ENCODE results near the gene ITIH4. TPM values are rescaled to one million over a fixed set of nuclear protein-coding genes. Genes with fewer than 3 reads are reported as not detected.

The ITIH4 gene
- total RNA-seq, 1 experiment from 2014 or later, result 1.7 TPM

DNA sequence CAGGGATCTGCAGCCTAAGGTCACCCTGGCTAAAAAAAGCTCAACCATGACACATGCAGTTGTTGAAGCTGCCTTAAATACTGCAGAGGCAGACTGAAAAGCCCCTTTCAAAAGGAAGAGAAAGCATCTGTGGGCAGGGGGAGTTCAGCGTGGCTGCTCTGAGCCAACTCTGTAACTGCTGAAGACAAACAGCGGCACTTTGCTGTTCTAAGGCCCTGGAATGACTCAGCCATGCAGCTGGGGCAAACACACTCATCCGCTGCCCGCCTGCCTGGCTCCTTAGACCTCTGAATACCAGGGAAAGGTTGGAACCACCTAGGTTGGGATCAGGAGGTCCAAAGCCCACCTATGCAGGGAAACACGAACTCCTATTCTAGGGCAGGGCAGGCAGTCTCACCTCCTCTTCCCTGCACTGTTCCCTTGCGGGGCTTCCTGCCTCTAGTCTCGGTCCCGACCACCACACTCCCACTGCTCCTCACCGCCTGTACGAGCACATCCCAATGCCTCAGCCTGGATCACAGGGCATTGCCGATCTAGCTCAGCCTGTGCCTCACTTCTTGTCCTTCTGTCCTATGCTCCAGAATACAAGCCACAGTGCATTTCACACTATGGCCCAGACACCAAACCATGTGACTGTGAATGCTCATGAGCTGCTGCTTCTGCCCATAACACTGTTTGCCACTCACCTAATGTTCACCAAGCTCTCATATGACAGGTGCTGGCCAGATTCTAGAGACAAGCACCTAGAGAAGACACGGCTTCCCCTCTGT, 10.9 kb upstream of the ITIH4 start:
- DNase-seq (ENCODE audit: low spot score), result no peak
- Histone ChIP-seq H3K4me1 (ENCODE audit: insufficient read depth, low read length, poor library complexity, severe bottlenecking) (no peaks in the 10 kb centered on the region), H3K36me3 (ENCODE audit: insufficient read depth, low read length, poor library complexity, severe bottlenecking) (no peaks in the 10 kb centered on the region), H3K4me3 (ENCODE audit: low read depth, low read length, poor library complexity, severe bottlenecking) (no peak overlapping the region), H3K27me3 (replicated peaks; ENCODE audit: insufficient read depth, low read depth, low read length, poor library complexity) (no peaks in the 10 kb centered on the region), H3K9me3 (ENCODE audit: low read depth, low read length, poor library complexity, severe bottlenecking) (no peaks in the 10 kb centered on the region), H3K27ac (ENCODE audit: low read depth, low read length, poor library complexity, severe bottlenecking) (no peak overlapping the region)
- intact Hi-C loops (cut with micrococcal nuclease; ENCODE audit: unreplicated experiment), result no loop called here
- TF ChIP-seq, protein P1, sequence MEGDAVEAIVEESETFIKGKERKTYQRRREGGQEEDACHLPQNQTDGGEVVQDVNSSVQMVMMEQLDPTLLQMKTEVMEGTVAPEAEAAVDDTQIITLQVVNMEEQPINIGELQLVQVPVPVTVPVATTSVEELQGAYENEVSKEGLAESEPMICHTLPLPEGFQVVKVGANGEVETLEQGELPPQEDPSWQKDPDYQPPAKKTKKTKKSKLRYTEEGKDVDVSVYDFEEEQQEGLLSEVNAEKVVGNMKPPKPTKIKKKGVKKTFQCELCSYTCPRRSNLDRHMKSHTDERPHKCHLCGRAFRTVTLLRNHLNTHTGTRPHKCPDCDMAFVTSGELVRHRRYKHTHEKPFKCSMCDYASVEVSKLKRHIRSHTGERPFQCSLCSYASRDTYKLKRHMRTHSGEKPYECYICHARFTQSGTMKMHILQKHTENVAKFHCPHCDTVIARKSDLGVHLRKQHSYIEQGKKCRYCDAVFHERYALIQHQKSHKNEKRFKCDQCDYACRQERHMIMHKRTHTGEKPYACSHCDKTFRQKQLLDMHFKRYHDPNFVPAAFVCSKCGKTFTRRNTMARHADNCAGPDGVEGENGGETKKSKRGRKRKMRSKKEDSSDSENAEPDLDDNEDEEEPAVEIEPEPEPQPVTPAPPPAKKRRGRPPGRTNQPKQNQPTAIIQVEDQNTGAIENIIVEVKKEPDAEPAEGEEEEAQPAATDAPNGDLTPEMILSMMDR (conservative IDR thresholded peaks at IDR 0.05; ENCODE audit: low read depth, low read length), result no peak
- TF ChIP-seq EZH2 (IDR thresholded peaks at IDR 0.05; ENCODE audit: borderline replicate concordance, low read depth, low read length, poor library complexity, severe bottlenecking), result no peak
- POLR2A ChIA-PET (ENCODE audit: low non-redundant PET), result no interaction called here
- no TSS peak for BruUV-seq (replicated peaks)
- CTCF ChIA-PET, result no interaction called here

DNA sequence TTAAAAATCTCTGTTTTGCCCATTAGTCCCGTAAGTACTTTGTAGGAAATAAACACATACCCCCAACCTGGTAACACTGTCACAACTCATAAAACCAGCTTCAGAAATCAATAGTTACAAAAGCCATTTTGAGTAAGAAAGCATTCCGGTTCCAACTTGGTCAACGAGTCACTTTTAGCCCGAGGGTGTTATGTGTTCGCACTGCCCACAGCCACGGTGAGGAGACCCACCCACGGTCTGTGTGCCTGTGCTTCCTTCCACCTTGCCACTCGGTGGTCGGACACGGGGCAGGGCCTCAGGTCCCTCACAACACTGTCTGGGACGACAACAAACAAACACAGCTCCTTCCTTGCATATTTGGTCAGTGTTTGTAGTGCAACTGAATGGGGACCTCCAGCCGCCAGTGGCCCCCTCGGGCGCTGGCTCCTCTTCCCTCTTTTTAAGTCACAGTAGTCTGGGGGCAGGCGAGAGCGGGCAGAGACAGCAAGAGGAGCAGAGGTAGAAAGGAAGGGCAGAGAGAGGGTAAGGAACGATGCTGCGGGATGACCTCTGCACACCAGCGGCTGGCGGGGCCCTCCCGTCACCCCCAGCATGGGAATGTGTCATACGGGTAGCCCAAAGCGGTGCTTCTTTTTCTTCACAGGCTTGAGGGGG, 9.5 kb upstream of the ITIH4 start:
- no peak overlapping the region for H3K4me3 ChIP-seq (ENCODE audit: low read depth, low read length, poor library complexity, severe bottlenecking)
- no peaks in the 10 kb centered on the region for H3K4me1 ChIP-seq (ENCODE audit: insufficient read depth, low read length, poor library complexity, severe bottlenecking)
- no peaks in the 10 kb centered on the region for H3K36me3 ChIP-seq (ENCODE audit: insufficient read depth, low read length, poor library complexity, severe bottlenecking)
- BruUV-seq (replicated peaks), result no TSS peak
- TF ChIP-seq EZH2 (IDR thresholded peaks at IDR 0.05; ENCODE audit: borderline replicate concordance, low read depth, low read length, poor library complexity, severe bottlenecking), result no peak
- TF ChIP-seq, protein P1 (conservative IDR thresholded peaks at IDR 0.05; ENCODE audit: low read depth, low read length), result no peak
- no peak for DNase-seq (ENCODE audit: low spot score)
- CTCF ChIA-PET, result no interaction called here
- H3K27ac ChIP-seq (ENCODE audit: low read depth, low read length, poor library complexity, severe bottlenecking), result no peak overlapping the region
- H3K9me3 ChIP-seq (ENCODE audit: low read depth, low read length, poor library complexity, severe bottlenecking), result no peaks in the 10 kb centered on the region
- intact Hi-C loops (cut with micrococcal nuclease; ENCODE audit: unreplicated experiment), result no loop called here
- POLR2A ChIA-PET (ENCODE audit: low non-redundant PET), result no interaction called here
- no peaks in the 10 kb centered on the region for H3K27me3 ChIP-seq (replicated peaks; ENCODE audit: insufficient read depth, low read depth, low read length, poor library complexity)

DNA sequence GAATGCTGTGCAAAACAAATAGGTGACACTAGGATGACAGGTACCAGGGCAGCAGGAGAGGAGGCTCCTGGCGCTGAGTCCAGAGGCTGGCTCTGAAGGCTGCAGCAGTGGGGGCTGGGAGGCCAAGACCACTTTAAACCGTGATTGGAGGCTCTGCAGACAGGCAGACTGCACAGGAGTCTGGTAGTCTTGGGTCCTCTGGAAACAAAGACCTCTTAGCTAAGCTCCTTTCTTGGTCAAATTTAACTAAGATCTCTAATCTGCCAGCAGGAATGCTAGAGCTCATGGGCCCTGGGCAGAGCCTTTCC, 8.8 kb upstream of the ITIH4 start:
- Histone ChIP-seq H3K36me3 (ENCODE audit: insufficient read depth, low read length, poor library complexity, severe bottlenecking) (no peaks in the 10 kb centered on the region), H3K27me3 (replicated peaks; ENCODE audit: insufficient read depth, low read depth, low read length, poor library complexity) (no peaks in the 10 kb centered on the region), H3K4me1 (ENCODE audit: insufficient read depth, low read length, poor library complexity, severe bottlenecking) (no peaks in the 10 kb centered on the region), H3K27ac (ENCODE audit: low read depth, low read length, poor library complexity, severe bottlenecking) (no peak overlapping the region), H3K4me3 (ENCODE audit: low read depth, low read length, poor library complexity, severe bottlenecking) (no peak overlapping the region), H3K9me3 (ENCODE audit: low read depth, low read length, poor library complexity, severe bottlenecking) (no peaks in the 10 kb centered on the region)
- CTCF ChIA-PET, result no interaction called here
- no peak for TF ChIP-seq EZH2 (IDR thresholded peaks at IDR 0.05; ENCODE audit: borderline replicate concordance, low read depth, low read length, poor library complexity, severe bottlenecking)
- TF ChIP-seq, protein P1 (conservative IDR thresholded peaks at IDR 0.05; ENCODE audit: low read depth, low read length), result no peak
- no peak for DNase-seq (ENCODE audit: low spot score)
- POLR2A ChIA-PET (ENCODE audit: low non-redundant PET), result no interaction called here
- intact Hi-C loops (cut with micrococcal nuclease; ENCODE audit: unreplicated experiment), result no loop called here
- BruUV-seq (replicated peaks), result no TSS peak
